ENCODE measurements around the gene RARRES2.

The RARRES2 gene

GRCh38 chr7:150325901-150326300 lies 15.5 kb downstream of the RARRES2 start:
- H3K27ac ChIP-seq (ENCODE audit: low read depth, low read length): peak overlapping the region; percentile 24
- H3K27me3 ChIP-seq (ENCODE audit: insufficient read depth, low read length): no peaks in the 10 kb centered on the region
- no peak overlapping the region for H3K9ac ChIP-seq (ENCODE audit: low read length)
- H3K4ac ChIP-seq (ENCODE audit: low read depth, low read length): no peak overlapping the region
- H3K14ac ChIP-seq (ENCODE audit: low read length): no peak overlapping the region
- H3K4me2 ChIP-seq (ENCODE audit: low read length): no peak overlapping the region
- WGBS (ENCODE audit: extremely low coverage, insufficient coverage, insufficient read length): no CpG with 5 or more reads among the region's 6 CpGs
- H2AK5ac ChIP-seq (ENCODE audit: low read length): no peak overlapping the region
- peaks cover 2% of the 10 kb centered on the region for H3K79me2 ChIP-seq (ENCODE audit: control insufficient read depth, insufficient read depth, low read length, poor library complexity)
- no peak overlapping the region for H2BK5ac ChIP-seq (ENCODE audit: low read depth, low read length, poor library complexity)
- H3K79me1 ChIP-seq (ENCODE audit: low read length): peaks cover 34% of the 10 kb centered on the region
- no peak overlapping the region for H4K91ac ChIP-seq (ENCODE audit: low read depth, low read length)
- H2BK120ac ChIP-seq (ENCODE audit: insufficient read depth, low read length, poor library complexity): peak overlapping the region; percentile 56
- no peaks in the 10 kb centered on the region for H3K36me3 ChIP-seq (ENCODE audit: control insufficient read depth in 1 of 2, insufficient read depth in 2 of 2, low read length in 2 of 2)
- H4K8ac ChIP-seq (ENCODE audit: low read depth, low read length): no peak overlapping the region
- no peak overlapping the region for H3K18ac ChIP-seq (ENCODE audit: low read length)
- no peak overlapping the region for H3K23ac ChIP-seq (ENCODE audit: low read length)
- no peak overlapping the region for H4K12ac ChIP-seq (ENCODE audit: low read depth, low read length)
- H2AFZ ChIP-seq (ENCODE audit: insufficient read depth, low read length, poor library complexity): no peak overlapping the region
- H3K4me1 ChIP-seq (ENCODE audit: control insufficient read depth in 1 of 2, insufficient read depth in 2 of 2, low read length in 2 of 2): peaks cover 24% of the 10 kb centered on the region in 2 experiments
- H2BK12ac ChIP-seq (ENCODE audit: low read length): peak overlapping the region; percentile 63
- no peak overlapping the region for H3K4me3 ChIP-seq (ENCODE audit: low read depth, low read length)
- peaks cover 3% of the 10 kb centered on the region for H3K9me3 ChIP-seq (ENCODE audit: insufficient read depth, low read depth, low read length)
- DNase-seq: no peak

GRCh38 chr7:150325110-150325611 lies 16.3 kb downstream of the RARRES2 start:
- Histone ChIP-seq H2AFZ (ENCODE audit: insufficient read depth, low read length, poor library complexity) (no peak overlapping the region), H3K4me1 (ENCODE audit: control insufficient read depth in 1 of 2, insufficient read depth in 2 of 2, low read length in 2 of 2) (peaks cover 27 to 31% of the 10 kb centered on the region in 2 experiments), H3K27me3 (ENCODE audit: insufficient read depth, low read length) (no peaks in the 10 kb centered on the region), H2BK12ac (ENCODE audit: low read length) (peak overlapping the region; percentile 82), H4K91ac (ENCODE audit: low read depth, low read length) (peak overlapping the region; percentile 57), H3K9me3 (ENCODE audit: insufficient read depth, low read depth, low read length) (peaks cover 3% of the 10 kb centered on the region), H2AK5ac (ENCODE audit: low read length) (peak overlapping the region; percentile 54), H3K9ac (ENCODE audit: low read length) (no peak overlapping the region), H3K27ac (ENCODE audit: low read depth, low read length) (peak overlapping the region; percentile 62), H4K12ac (ENCODE audit: low read depth, low read length) (no peak overlapping the region), H3K14ac (ENCODE audit: low read length) (peak overlapping the region; percentile 78), H3K23ac (ENCODE audit: low read length) (no peak overlapping the region), H3K4me3 (ENCODE audit: low read depth, low read length) (no peak overlapping the region), H3K18ac (ENCODE audit: low read length) (peak overlapping the region; percentile 63), H3K79me1 (ENCODE audit: low read length) (peaks cover 37% of the 10 kb centered on the region), H2BK120ac (ENCODE audit: insufficient read depth, low read length, poor library complexity) (peak overlapping the region; percentile 42), H3K79me2 (ENCODE audit: control insufficient read depth, insufficient read depth, low read length, poor library complexity) (peaks cover 2% of the 10 kb centered on the region), H2BK5ac (ENCODE audit: low read depth, low read length, poor library complexity) (peak overlapping the region; percentile 49), H3K4me2 (ENCODE audit: low read length) (no peak overlapping the region), H4K8ac (ENCODE audit: low read depth, low read length) (peak overlapping the region; percentile 63), H3K4ac (ENCODE audit: low read depth, low read length) (no peak overlapping the region), H3K36me3 (ENCODE audit: control insufficient read depth in 1 of 2, insufficient read depth in 2 of 2, low read length in 2 of 2) (no peaks in the 10 kb centered on the region)
- no CpG with 5 or more reads among the region's 10 CpGs for WGBS (ENCODE audit: extremely low coverage, insufficient coverage, insufficient read length)
- peak; percentile 21 to 45 for DNase-seq

- peak overlapping the region; percentile 31 for H3K4ac ChIP-seq (ENCODE audit: low read depth, low read length)
- H3K4me2 ChIP-seq (ENCODE audit: low read length): no peak overlapping the region
- peak overlapping the region; percentile 35 for H2AK5ac ChIP-seq (ENCODE audit: low read length)
- peak overlapping the region; percentile 42 for H2BK120ac ChIP-seq (ENCODE audit: insufficient read depth, low read length, poor library complexity)
- H3K23ac ChIP-seq (ENCODE audit: low read length): no peak overlapping the region
- peak in 1 of 2 donors; percentile 28 for DNase-seq
- no peaks in the 10 kb centered on the region for H3K27me3 ChIP-seq (ENCODE audit: insufficient read depth, low read length)
- H3K36me3 ChIP-seq (ENCODE audit: control insufficient read depth in 1 of 2, insufficient read depth in 2 of 2, low read length in 2 of 2): no peaks in the 10 kb centered on the region
- no CpG with 5 or more reads among the region's 12 CpGs for WGBS (ENCODE audit: extremely low coverage, insufficient coverage, insufficient read length)
- peak overlapping the region; percentile 67 for H2AFZ ChIP-seq (ENCODE audit: insufficient read depth, low read length, poor library complexity)
- peak overlapping the region; percentile 28 for H4K12ac ChIP-seq (ENCODE audit: low read depth, low read length)
- peak overlapping the region; percentile 49 for H2BK5ac ChIP-seq (ENCODE audit: low read depth, low read length, poor library complexity)
- peak overlapping the region; percentile 63 for H4K8ac ChIP-seq (ENCODE audit: low read depth, low read length)
- no peak overlapping the region for H3K9ac ChIP-seq (ENCODE audit: low read length)
- peaks cover 2% of the 10 kb centered on the region for H3K79me2 ChIP-seq (ENCODE audit: control insufficient read depth, insufficient read depth, low read length, poor library complexity)
- H3K14ac ChIP-seq (ENCODE audit: low read length): peak overlapping the region; percentile 78
- no peak overlapping the region for H3K4me3 ChIP-seq (ENCODE audit: low read depth, low read length)
- peak overlapping the region; percentile 80 for H2BK12ac ChIP-seq (ENCODE audit: low read length)
- peak overlapping the region; percentile 16 for H3K18ac ChIP-seq (ENCODE audit: low read length)
- H3K4me1 ChIP-seq (ENCODE audit: control insufficient read depth in 1 of 2, insufficient read depth in 2 of 2, low read length in 2 of 2): peaks cover 29 to 35% of the 10 kb centered on the region in 2 experiments
- peak overlapping the region; percentile 62 for H3K27ac ChIP-seq (ENCODE audit: low read depth, low read length)
- H3K9me3 ChIP-seq (ENCODE audit: insufficient read depth, low read depth, low read length): peaks cover 3% of the 10 kb centered on the region
- peak overlapping the region; percentile 57 for H4K91ac ChIP-seq (ENCODE audit: low read depth, low read length)
- H3K79me1 ChIP-seq (ENCODE audit: low read length): peaks cover 42% of the 10 kb centered on the region
Observed at GRCh38 chr7:150324373-150324961, 17.0 kb downstream of the RARRES2 start.

- H3K14ac ChIP-seq (ENCODE audit: low read length): peak overlapping the region; percentile 78
- H3K9me3 ChIP-seq (ENCODE audit: insufficient read depth, low read depth, low read length): peaks cover 3% of the 10 kb centered on the region
- peak overlapping the region; percentile 63 for H4K8ac ChIP-seq (ENCODE audit: low read depth, low read length)
- DNase-seq: peak in 1 of 2 donors; percentile 43
- H2AFZ ChIP-seq (ENCODE audit: insufficient read depth, low read length, poor library complexity): peak overlapping the region; percentile 67
- no peaks in the 10 kb centered on the region for H3K27me3 ChIP-seq (ENCODE audit: insufficient read depth, low read length)
- peaks cover 41% of the 10 kb centered on the region for H3K79me1 ChIP-seq (ENCODE audit: low read length)
- H4K91ac ChIP-seq (ENCODE audit: low read depth, low read length): peak overlapping the region; percentile 57
- H3K4me3 ChIP-seq (ENCODE audit: low read depth, low read length): no peak overlapping the region
- no peaks in the 10 kb centered on the region for H3K36me3 ChIP-seq (ENCODE audit: control insufficient read depth in 1 of 2, insufficient read depth in 2 of 2, low read length in 2 of 2)
- H2BK12ac ChIP-seq (ENCODE audit: low read length): peak overlapping the region; percentile 80
- no peak overlapping the region for H3K9ac ChIP-seq (ENCODE audit: low read length)
- peak overlapping the region; percentile 84 for H2AK5ac ChIP-seq (ENCODE audit: low read length)
- peak overlapping the region; percentile 49 for H2BK5ac ChIP-seq (ENCODE audit: low read depth, low read length, poor library complexity)
- peaks cover 2% of the 10 kb centered on the region for H3K79me2 ChIP-seq (ENCODE audit: control insufficient read depth, insufficient read depth, low read length, poor library complexity)
- H3K18ac ChIP-seq (ENCODE audit: low read length): peak overlapping the region; percentile 11
- H3K4ac ChIP-seq (ENCODE audit: low read depth, low read length): no peak overlapping the region
- H4K12ac ChIP-seq (ENCODE audit: low read depth, low read length): peak overlapping the region; percentile 28
- H3K4me2 ChIP-seq (ENCODE audit: low read length): no peak overlapping the region
- WGBS (ENCODE audit: extremely low coverage, insufficient coverage, insufficient read length): no CpG with 5 or more reads among the region's 16 CpGs
- H2BK120ac ChIP-seq (ENCODE audit: insufficient read depth, low read length, poor library complexity): peak overlapping the region; percentile 42
- H3K27ac ChIP-seq (ENCODE audit: low read depth, low read length): peak overlapping the region; percentile 62
- no peak overlapping the region for H3K23ac ChIP-seq (ENCODE audit: low read length)
- H3K4me1 ChIP-seq (ENCODE audit: control insufficient read depth in 1 of 2, insufficient read depth in 2 of 2, low read length in 2 of 2): peaks cover 24 to 29% of the 10 kb centered on the region in 2 experiments
Observed at GRCh38 chr7:150323682-150324372, 17.6 kb downstream of the RARRES2 start.

Data from trophoblast cell (in vitro differentiated cells and primary cell).